T-cell (primary cell): ENCODE measurements around the gene RYR2. TPM values are rescaled to one million over a fixed set of nuclear protein-coding genes. Genes with fewer than 3 reads are reported as not detected.
A peak's percentile ranks its signal among the peaks of the same experiment; 100 is the strongest.

Experiments
- ATAC-seq, 4 experiments: fragments of 200-7000 bp in 3 of 4; fragments of 150-1000 bp in 1 of 4; cut with Tn5 transposase; replicated peaks in 1 of 4; 1 replicate in 3 of 4; 2 replicates in 1 of 4; pipeline ENCODE4 v1.10.0; 2021; ENCODE audit warnings: moderate library complexity in 3 of 4, mild to moderate bottlenecking in 2 of 4, moderate number of reproducible peaks in 1 of 4
- CTCF ChIA-PET, 2 donors: fragments of 300-600 bp; sonication (Branson Sonifier 250); formaldehyde crosslinking; loops; one replicate each; lab custom pipeline; 2022; ENCODE audit warnings: antibody characterized with exemption in 2 of 2; lab: Charles Lee
- POLR2A ChIA-PET, 2 donors: fragments of 300-600 bp; sonication (Branson Sonifier 250); formaldehyde crosslinking; loops; one replicate each; lab custom pipeline; 2022; ENCODE audit warnings: antibody characterized with exemption in 2 of 2; lab: Charles Lee
- DNase-seq, 35 experiments: peaks; one replicate each; pipeline versions ENCODE4 v3.0.0 to v3.0.0-alpha.2; 2013 to 2023
- H3K27ac ChIP-seq: one replicate; pipeline ENCODE4 v1.5.1; 2013; ENCODE audit warnings: low read length
- H3K27me3 ChIP-seq, 2 experiments: replicated peaks in 1 of 2; 1 replicate in 1 of 2; 2 replicates in 1 of 2; pipeline versions ENCODE4 v1.6.1 to v1.7.0; 2013; ENCODE audit warnings: low read length in 1 of 2, mixed read lengths in 1 of 2; ENCODE audit not compliant: control insufficient read depth in 2 of 2, insufficient read depth in 2 of 2; ENCODE audit errors: extremely low read depth in 1 of 2
- H3K36me3 ChIP-seq, 2 donors: 1 replicate in 1 of 2; 2 replicates in 1 of 2; pipeline versions ENCODE4 v1.6.1 to v1.7.0; 2013; ENCODE audit warnings: low read length in 1 of 2; ENCODE audit not compliant: control insufficient read depth in 2 of 2, insufficient read depth in 1 of 2; ENCODE audit errors: extremely low read depth in 1 of 2
- H3K4me1 ChIP-seq, 2 experiments: 1 replicate in 1 of 2; 2 replicates in 1 of 2; pipeline versions ENCODE4 v1.6.1 to v1.7.0; 2013; ENCODE audit warnings: low read length in 2 of 2, mixed read lengths in 1 of 2; ENCODE audit not compliant: insufficient read depth in 2 of 2, control insufficient read depth in 1 of 2; ENCODE audit errors: extremely low read depth in 1 of 2
- H3K4me3 ChIP-seq, 2 donors: 1 replicate in 1 of 2; 2 replicates in 1 of 2; pipeline versions ENCODE4 v1.5.1 to v1.7.0; 2013; ENCODE audit warnings: mild to moderate bottlenecking in 2 of 2, low read length in 1 of 2, moderate library complexity in 1 of 2; ENCODE audit not compliant: control insufficient read depth in 1 of 2; ENCODE audit errors: extremely low read depth in 1 of 2
- H3K9me3 ChIP-seq: 2 replicates; pipeline ENCODE4 v1.7.0; 2013
- H3K27ac Mint-ChIP-seq, 2 donors: one replicate each; pipeline ENCODE4 v1.8.0; 2020 to 2021; ENCODE audit warnings: mild to moderate bottlenecking in 2 of 2, mixed read lengths in 2 of 2
- H3K27me3 Mint-ChIP-seq, 2 donors: one replicate each; pipeline ENCODE4 v1.8.0; 2021 to 2022; ENCODE audit warnings: mixed read lengths in 2 of 2
- H3K36me3 Mint-ChIP-seq: one replicate; pipeline ENCODE4 v1.8.0; 2021; ENCODE audit warnings: mixed read lengths
- H3K4me1 Mint-ChIP-seq, 3 donors: one replicate each; pipeline ENCODE4 v1.8.0; 2020 to 2022; ENCODE audit warnings: mixed read lengths in 3 of 3, mild to moderate bottlenecking in 1 of 3
- H3K4me3 Mint-ChIP-seq, 3 donors: one replicate each; pipeline ENCODE4 v1.8.0; 2020 to 2022; ENCODE audit warnings: mild to moderate bottlenecking in 3 of 3, mixed read lengths in 3 of 3, moderate library complexity in 3 of 3
- H3K9me3 Mint-ChIP-seq, 3 donors: one replicate each; pipeline ENCODE4 v1.8.0; 2020 to 2022; ENCODE audit warnings: mixed read lengths in 3 of 3
- WGBS: methylation state at CpG from one replicate; pipeline ENCODE4 v1.1.5; 2013; ENCODE audit warnings: missing lambda C conversion rate; ENCODE audit not compliant: insufficient coverage; 5-methylcytosine and 5-hydroxymethylcytosine counted together
- total RNA-seq, 35 experiments: library from RNA in 6 of 35; stranded (reverse) in 6 of 35; fragments of 120-200 nt in 1 of 35; gene quantifications; one replicate each; pipeline versions ENCODE4 v1.2.1 to v1.2.4 and lab custom pipeline; 2013 to 2026

Gene RYR2
- total RNA-seq, 5 donors from 2014 or later (not counting 1 experiment from before 2014, with no cell fraction given), result 0.07 to 0.33 (median 0.18) TPM; not detected in 1

- Mint-ChIP-seq H3K27ac (no peak overlapping the region), H3K4me1 (no peaks in the 10 kb centered on the region), H3K9me3 (peaks cover 0 to 21% (median 9%) of the 10 kb centered on the region in 3 donors), H3K27me3 (peaks cover 0 to 5% of the 10 kb centered on the region in 2 donors), H3K36me3 (no peaks in the 10 kb centered on the region), H3K4me3 (no peak overlapping the region)
- CTCF ChIA-PET, result no interaction called here
- no peaks in the 10 kb centered on the region for H3K36me3 ChIP-seq
- H3K4me3 ChIP-seq, result no peak overlapping the region
- peak in 1 of 35 experiments; percentile 1 for DNase-seq
- no peaks in the 10 kb centered on the region for H3K27me3 ChIP-seq
- H3K9me3 ChIP-seq, result no peaks in the 10 kb centered on the region
- no peak for ATAC-seq
- 80% methylated on average over 1 of the region's 6 CpGs for WGBS
- POLR2A ChIA-PET, result no interaction called here
- H3K27ac ChIP-seq, result no peak overlapping the region
- H3K4me1 ChIP-seq, result no peaks in the 10 kb centered on the region
Observed at GRCh38 chr1:237851210-237851845, 809.3 kb downstream of the RYR2 start.

- no peak overlapping the region for H3K4me3 Mint-ChIP-seq
- H3K9me3 ChIP-seq, result no peaks in the 10 kb centered on the region
- no peak overlapping the region for H3K27ac Mint-ChIP-seq
- H3K27ac ChIP-seq, result no peak overlapping the region
- no peaks in the 10 kb centered on the region for H3K36me3 ChIP-seq
- no peaks in the 10 kb centered on the region for H3K4me1 Mint-ChIP-seq
- WGBS, result 80% methylated on average over 1 of the region's 3 CpGs
- peaks cover 0 to 21% (median 5%) of the 10 kb centered on the region in 3 donors for H3K9me3 Mint-ChIP-seq
- no peaks in the 10 kb centered on the region for H3K36me3 Mint-ChIP-seq
- DNase-seq, result no peak
- ChIA-PET CTCF (interaction anchor here in 1 of 2 donors (0.6 kb wide), 1 partner anchor 12 kb away, joined by 3 read pairs; no protein-coding TSS in a partner anchor), POLR2A (no interaction called here)
- no peak overlapping the region for H3K4me3 ChIP-seq
- ATAC-seq, result no peak
- no peaks in the 10 kb centered on the region for H3K4me1 ChIP-seq
- peaks cover 0 to 5% of the 10 kb centered on the region in 2 donors for H3K27me3 Mint-ChIP-seq
- H3K27me3 ChIP-seq, result no peaks in the 10 kb centered on the region
Observed at GRCh38 chr1:237852342-237852741, 810.4 kb downstream of the RYR2 start.

- ATAC-seq, result no peak
- H3K27me3 ChIP-seq, result no peaks in the 10 kb centered on the region
Observed at GRCh38 chr1:237857455-237857854, 815.5 kb downstream of the RYR2 start.

GRCh38 chr1:237858992-237859391, 817.0 kb downstream of the RYR2 start:
- H3K4me1 Mint-ChIP-seq, result no peaks in the 10 kb centered on the region
- no peaks in the 10 kb centered on the region for H3K36me3 Mint-ChIP-seq
- POLR2A ChIA-PET, result no interaction called here
- ATAC-seq (no peak), DNase-seq (no peak)
- H3K4me3 Mint-ChIP-seq, result no peak overlapping the region
- Histone ChIP-seq H3K27me3 (no peaks in the 10 kb centered on the region), H3K4me1 (no peaks in the 10 kb centered on the region), H3K4me3 (no peak overlapping the region), H3K36me3 (no peaks in the 10 kb centered on the region), H3K27ac (no peak overlapping the region), H3K9me3 (no peaks in the 10 kb centered on the region)
- peaks cover 0 to 3% (median 0%) of the 10 kb centered on the region in 3 donors for H3K9me3 Mint-ChIP-seq
- CTCF ChIA-PET, result no interaction called here
- H3K27me3 Mint-ChIP-seq, result peaks cover 0 to 3% of the 10 kb centered on the region in 2 donors
- no CpG with 5 or more reads among the region's 4 CpGs for WGBS
- H3K27ac Mint-ChIP-seq, result no peak overlapping the region

More at GRCh38 chr1:237857455-237857854, 815.5 kb downstream of the RYR2 start:
- H3K27me3 Mint-ChIP-seq, result peaks cover 0 to 5% of the 10 kb centered on the region in 2 donors
- CTCF ChIA-PET, result no interaction called here
- no peak for DNase-seq
- 55% methylated on average over 2 of the region's 7 CpGs for WGBS
- no peak overlapping the region for H3K4me3 ChIP-seq
- H3K36me3 Mint-ChIP-seq, result no peaks in the 10 kb centered on the region
- H3K36me3 ChIP-seq, result no peaks in the 10 kb centered on the region
- no peak overlapping the region for H3K4me3 Mint-ChIP-seq
- H3K27ac ChIP-seq, result no peak overlapping the region
- no peak overlapping the region for H3K27ac Mint-ChIP-seq
- no peaks in the 10 kb centered on the region for H3K4me1 Mint-ChIP-seq
- POLR2A ChIA-PET, result no interaction called here
- peaks cover 0 to 10% (median 0%) of the 10 kb centered on the region in 3 donors for H3K9me3 Mint-ChIP-seq
- H3K9me3 ChIP-seq, result no peaks in the 10 kb centered on the region
- H3K4me1 ChIP-seq, result no peaks in the 10 kb centered on the region

GRCh38 chr1:237861944-237862343, 820.0 kb downstream of the RYR2 start:
- no peaks in the 10 kb centered on the region for H3K9me3 ChIP-seq
- H3K27me3 ChIP-seq, result peaks cover 0 to 8% of the 10 kb centered on the region in 2 experiments
- ChIA-PET CTCF (no interaction called here), POLR2A (no interaction called here)
- no peak overlapping the region for H3K4me3 ChIP-seq
- Mint-ChIP-seq H3K9me3 (peaks cover 0 to 3% (median 0%) of the 10 kb centered on the region in 3 donors), H3K27ac (no peak overlapping the region), H3K4me1 (peaks cover 0 to 2% (median 2%) of the 10 kb centered on the region in 3 donors), H3K36me3 (no peaks in the 10 kb centered on the region), H3K4me3 (no peak overlapping the region), H3K27me3 (peaks cover 0 to 6% of the 10 kb centered on the region in 2 donors)
- DNase-seq (no peak), ATAC-seq (no peak)
- H3K27ac ChIP-seq, result no peak overlapping the region
- no peaks in the 10 kb centered on the region for H3K36me3 ChIP-seq
- 50% methylated on average over 1 of the region's 8 CpGs for WGBS
- peaks cover 0 to 3% of the 10 kb centered on the region in 2 experiments for H3K4me1 ChIP-seq

- no peak overlapping the region for H3K4me3 ChIP-seq
- ChIA-PET CTCF (no interaction called here), POLR2A (no interaction called here)
- peaks cover 0 to 8% of the 10 kb centered on the region in 2 experiments for H3K27me3 ChIP-seq
- Mint-ChIP-seq H3K9me3 (peaks cover 0 to 3% (median 0%) of the 10 kb centered on the region in 3 donors), H3K36me3 (no peaks in the 10 kb centered on the region), H3K4me1 (peaks cover 0 to 2% (median 2%) of the 10 kb centered on the region in 3 donors), H3K4me3 (no peak overlapping the region), H3K27me3 (peaks cover 0 to 6% of the 10 kb centered on the region in 2 donors), H3K27ac (no peak overlapping the region)
- no peak overlapping the region for H3K27ac ChIP-seq
- DNase-seq (no peak), ATAC-seq (no peak)
- H3K36me3 ChIP-seq, result no peaks in the 10 kb centered on the region
- H3K9me3 ChIP-seq, result no peaks in the 10 kb centered on the region
- WGBS, result no CpG with 5 or more reads among the region's 2 CpGs
- H3K4me1 ChIP-seq, result peaks cover 0 to 3% of the 10 kb centered on the region in 2 experiments
Observed at GRCh38 chr1:237863234-237863633, 821.2 kb downstream of the RYR2 start.
